UCSD-AML1 (cell line): ENCODE results near the gene CPT1A.

ENCODE experiments used
- DNase-seq: peaks from one replicate; lab custom pipeline; 2025; ENCODE audit not compliant: unreplicated experiment; lab: John Stamatoyannopoulos, UW

CPT1A gene

DNA sequence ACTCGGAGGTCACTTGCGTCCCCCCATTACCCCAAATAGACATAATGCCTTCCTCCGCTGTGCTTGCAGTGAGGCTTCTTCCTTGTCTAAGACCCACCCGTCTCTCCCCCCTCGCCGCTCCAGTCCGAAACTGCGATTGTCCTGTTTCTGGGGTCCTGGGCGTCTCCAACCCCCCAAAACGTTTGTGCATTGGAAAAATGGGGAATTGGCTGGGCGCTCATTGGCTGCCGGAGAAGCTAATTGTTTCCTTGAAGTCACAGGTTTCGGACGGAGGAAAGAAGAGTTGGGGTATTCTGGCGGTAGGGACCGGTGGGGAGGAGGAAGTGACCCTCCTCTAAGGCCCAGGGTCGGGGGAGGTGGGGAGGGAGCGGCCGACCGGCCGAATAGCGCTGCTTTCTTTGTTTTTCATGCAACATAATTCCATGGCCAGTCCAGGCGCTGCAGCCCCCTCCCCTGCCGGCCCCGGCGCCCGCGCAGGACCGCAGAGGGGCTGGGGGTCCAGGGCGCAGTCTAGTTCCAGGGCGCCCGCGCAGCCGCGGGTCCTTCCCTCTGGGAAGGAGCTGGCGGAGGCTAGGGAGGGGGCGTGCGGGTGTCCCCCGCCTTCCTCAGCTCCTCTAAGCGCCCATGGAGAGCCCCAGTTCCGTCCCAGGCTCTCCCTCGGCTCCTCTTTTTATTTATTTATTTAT is 12.7 kb upstream of the CPT1A start:
- no peak for DNase-seq

DNA sequence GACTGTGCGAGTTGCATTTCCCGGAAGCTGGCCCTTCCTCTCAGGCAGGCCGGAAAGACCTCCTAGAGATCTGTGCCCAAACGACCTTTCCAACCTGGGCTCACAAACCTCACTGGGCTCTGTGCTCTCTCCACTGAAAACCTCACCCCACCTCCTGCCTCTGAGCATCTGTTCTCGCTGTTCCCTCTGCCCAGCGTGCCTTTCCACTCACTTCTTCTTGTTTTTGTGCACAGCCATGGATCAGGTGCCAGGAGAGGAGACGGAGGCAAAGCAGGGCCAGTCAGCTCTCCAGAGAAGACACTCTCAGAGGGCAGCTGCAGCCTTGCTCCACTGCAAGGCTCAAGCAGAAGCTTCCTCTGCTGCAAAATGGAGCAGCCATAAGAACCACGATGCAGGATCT is 10.9 kb upstream of the CPT1A start:
- DNase-seq: no peak

DNA sequence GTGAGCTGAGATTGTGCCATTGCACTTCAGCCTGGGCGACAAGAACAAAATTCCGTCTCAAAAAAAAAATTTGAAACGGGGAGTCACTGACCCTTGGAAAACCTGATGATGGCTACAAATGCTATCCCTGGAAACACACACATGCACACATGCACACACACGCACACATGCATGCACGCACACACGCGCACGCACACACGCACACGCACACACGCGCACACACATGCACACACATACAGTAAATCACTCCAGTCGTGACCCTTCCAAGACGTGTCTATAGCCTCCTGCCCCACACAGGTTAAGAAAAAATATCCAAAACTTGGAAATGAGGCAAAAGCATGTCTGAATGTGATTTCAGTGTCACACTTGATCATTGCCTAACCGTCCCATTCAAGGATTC is 6.7 kb upstream of the CPT1A start:
- DNase-seq: no peak

DNA sequence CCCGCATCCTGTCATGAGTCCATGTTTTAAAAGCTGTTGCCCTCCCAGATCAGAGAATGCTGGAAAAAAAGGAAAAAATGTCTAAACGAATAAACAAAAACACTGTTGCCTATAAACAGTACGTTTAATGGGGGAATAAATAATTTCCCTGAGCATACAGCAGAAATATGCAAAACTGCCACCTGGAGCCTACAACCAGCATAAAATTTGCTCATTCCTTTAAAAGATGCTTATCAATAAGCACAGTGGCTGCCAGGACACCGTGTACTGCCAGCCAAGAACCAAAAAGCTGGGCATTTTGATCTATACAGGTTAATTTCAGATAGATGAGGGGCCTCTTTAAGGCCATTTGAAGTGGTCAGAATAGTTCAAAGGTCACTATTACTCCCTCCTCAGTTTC is 5.7 kb upstream of the CPT1A start:
- no peak for DNase-seq

DNA sequence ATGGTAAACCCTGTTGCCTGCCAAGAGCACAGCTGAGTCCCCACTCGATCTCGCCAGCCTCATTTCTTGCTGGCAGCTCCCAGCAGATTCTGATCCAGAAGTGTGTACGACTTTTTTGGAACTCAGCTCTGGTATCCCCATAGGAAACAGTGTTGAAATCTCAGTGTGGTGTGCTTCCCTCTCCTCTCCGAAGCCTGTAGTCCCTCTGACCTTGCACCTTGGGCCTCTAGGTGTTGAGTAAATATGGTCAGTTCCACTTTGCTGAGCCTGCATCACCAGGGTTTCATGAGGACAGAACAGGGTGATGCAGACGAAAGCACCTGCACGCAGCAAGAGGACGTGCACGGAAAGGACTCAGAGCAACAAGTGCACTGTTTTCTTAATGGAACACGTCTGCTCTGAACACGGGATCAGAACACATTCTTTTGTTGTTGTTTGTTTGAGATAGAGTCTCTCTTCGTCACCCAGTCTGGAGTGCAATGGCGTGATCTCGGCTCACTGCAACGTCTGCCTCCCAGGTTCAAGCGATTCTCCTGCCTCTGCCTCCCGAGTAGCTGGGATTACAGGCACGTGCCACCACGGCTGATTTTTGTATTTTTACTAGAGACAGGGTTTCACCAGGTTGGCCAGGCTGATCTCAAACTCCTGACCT is 3.8 kb upstream of the CPT1A start:
- no peak for DNase-seq

DNA sequence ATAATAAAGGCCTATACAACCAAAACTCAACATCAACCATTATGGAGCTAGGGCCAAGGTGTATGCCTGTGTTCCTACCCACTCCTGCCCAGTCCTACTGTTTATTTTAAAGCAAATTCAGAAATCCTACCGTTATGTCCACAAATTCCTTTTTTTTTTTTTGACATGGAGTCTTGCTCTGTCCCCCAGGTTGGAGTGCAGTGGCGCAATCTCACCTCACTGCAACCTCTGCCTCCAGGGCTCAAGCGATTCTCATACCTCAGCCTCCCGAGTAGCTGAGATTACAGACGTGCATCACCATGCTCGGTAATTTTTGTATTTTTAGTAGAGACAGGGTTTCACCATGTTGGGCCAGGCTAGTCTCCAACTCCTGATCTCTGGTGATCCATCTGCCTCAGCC is 3.1 kb upstream of the CPT1A start:
- no peak for DNase-seq

DNA sequence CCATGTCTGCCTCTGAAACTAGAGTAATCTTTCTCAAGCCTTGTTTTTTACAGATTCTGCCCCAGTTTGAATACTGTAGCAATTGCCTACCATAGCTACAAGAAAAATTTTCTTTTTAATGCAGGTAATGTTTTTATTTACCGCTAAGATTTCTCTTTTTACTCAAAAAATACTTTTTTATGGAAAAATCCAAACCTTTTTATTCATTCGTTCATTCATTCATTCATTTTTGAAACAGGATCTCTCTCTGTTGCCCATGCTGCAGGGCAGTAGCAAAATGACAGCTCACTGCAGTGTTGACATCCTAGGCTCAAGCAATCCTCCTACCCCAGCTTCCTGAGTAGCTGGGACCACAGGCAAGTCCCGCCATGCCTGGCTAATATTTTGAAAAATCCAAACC is 2.7 kb upstream of the CPT1A start:
- DNase-seq: no peak

DNA sequence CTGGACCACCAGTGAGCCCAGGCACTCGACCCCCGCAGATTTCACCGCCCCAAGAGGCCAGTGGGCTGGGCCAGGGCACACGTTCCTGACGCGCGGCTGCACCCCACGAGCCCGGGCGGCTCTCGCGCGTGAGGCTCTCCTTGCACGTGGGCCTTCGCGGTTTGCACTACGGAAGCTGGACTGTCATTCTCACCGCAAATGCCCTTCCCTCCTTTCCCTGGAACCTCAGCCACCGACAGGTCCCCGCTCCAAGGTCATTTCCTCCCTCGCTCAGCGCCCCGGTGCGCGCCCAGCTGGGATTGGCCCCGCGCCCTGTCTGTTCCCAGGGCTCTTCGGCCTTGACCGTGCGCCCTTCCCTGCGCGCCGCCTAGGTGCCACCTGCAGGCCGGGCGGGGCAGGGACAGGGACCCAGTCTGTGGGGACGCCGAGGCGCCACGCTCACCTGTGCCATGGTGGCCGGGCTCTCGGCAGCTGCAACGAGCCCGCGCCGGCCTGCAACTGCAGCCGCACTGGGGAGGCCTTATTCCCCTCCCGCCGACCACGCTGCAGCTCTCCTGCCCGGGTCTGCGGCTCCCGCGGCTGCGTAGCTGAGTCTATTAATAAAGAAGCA is 2.1 kb upstream of the CPT1A start:
- DNase-seq: peak; percentile 82

DNA sequence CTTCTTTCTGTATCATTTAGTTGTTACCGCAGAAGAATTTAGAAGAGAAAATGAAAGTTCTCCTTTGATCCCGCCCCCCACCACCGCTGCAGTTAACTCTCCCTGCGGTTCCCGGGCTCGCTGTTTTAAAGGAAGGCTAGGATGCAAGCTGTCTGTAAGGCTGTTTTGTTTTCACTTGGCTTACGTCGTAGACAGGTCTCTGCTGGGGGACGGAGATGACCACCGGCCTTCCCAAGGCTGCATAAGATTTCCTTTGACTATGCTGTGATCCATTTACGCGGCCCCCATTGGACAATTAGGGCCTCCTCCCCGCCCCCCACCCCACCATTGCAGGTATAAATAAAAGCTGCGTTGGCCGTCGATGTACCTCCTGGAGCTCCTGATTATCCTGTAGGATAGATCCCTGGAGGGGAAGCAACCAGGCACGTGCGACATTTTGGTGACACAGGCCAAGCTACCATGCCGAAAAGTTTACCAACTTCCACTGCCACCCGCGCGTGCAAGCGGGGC is 1.4 kb upstream of the CPT1A start:
- peak; percentile 44 for DNase-seq

DNA sequence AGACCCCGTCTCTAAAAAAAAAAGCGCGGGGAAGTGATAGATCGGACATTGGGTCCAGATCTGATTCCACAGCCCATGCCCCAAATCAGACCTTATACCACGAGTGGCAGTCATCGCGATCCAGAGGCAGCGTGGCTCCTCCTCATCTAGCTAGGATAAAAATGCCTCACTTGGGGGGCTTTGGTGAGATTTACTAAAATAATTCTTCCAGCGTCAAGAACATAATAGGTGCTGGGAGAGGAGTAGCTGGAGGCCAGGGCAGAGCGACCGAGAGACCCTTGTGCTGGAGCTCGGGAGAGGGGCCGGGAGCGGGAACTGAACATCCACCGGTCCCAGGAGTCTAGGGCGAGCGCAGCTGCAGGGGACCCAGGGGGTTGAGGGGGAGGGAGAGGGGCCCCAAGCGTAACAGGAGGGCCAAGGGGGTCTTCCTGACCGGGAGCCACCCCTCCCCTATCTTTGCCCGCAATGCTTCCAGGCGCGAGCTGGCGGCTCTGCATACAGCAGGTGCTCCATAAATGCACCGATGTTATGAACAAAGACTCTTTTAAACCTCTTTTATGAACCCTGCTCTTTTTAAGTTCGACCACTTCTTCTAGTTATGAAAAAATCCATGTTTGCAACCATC is 823 bp upstream of the CPT1A start:
- DNase-seq: no peak

DNA sequence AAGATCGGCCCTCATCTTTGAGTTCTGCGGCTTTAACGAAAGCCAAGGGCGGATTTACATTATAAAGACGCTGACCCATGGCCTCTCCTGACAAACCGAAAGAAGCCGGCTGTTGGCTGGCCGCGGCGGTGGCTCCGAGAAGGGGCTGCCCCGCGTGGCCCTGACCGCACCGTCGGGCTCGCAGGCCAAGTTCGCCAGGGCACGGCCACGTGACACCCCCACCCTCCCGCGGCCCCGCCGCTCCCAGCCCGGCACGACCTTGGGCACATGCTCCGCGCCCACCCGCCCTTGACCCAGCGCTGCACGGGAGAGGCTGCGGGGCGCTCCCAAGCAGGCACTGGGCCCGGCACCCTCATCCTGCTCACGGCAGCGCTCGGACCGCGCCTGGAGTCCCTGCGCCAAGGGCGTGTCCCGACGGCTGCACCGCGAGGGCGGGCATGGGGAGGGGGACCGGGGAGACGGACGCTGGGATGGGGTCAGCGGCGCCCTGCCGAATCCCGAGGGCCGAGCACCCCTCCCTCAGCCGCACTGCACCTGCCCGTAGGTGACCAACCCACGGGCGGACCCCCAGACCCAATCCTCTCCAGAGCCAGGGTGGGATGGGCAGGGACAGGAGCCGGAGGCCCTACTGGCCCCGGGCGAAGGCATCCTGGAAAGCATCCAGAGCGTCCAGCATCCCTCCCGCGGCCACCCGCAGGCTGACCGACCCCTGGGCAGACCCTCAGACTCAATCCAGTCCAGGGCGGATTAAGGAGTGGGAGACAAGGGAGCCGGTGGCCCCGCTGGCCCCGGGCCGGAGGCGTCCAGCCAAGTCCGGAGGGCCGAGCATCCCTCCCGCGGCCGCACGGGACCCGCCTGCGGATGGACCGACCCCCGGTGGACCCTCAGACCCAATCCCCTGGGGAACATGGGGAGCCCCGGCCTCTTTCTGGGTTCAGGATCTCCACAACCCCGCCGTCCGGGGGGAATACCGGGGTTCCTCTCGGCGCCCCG is 759 bp downstream of the CPT1A start:
- DNase-seq: peak; percentile 53

DNA sequence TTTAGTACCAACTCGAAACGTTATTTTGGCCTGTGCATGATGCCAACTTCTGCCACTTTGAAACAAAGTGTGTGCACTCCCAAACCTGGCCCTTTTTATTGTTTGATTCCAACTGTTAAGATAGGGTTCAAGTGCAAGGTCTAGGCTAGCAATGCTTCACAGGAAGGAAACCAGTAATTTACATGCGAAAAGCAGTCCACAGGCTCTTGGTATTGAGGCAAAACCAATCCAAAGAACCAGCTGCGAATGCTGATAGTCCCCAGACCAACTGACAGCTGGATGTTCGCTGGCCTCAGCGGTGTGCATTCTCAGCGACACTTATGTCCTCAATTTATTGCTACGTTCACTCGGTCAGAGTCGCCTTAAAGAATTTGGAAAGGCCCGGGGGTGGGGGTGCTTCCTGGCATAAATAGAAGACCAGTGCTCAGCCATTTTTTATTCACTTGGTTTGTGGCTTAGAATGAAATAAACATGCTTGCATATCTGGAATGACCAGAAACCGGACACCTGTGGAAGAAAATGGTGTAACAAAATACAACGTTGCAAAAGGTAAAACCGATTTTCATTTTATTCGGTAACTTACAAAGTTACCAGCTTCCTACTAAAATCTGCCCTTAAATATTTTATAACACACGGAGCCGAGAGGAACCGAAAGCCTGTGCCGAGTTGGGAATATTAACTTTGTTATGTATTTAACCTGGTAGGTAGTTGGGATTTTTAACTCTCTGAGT is 1.6 kb downstream of the CPT1A start:
- peak; percentile 58 for DNase-seq

DNA sequence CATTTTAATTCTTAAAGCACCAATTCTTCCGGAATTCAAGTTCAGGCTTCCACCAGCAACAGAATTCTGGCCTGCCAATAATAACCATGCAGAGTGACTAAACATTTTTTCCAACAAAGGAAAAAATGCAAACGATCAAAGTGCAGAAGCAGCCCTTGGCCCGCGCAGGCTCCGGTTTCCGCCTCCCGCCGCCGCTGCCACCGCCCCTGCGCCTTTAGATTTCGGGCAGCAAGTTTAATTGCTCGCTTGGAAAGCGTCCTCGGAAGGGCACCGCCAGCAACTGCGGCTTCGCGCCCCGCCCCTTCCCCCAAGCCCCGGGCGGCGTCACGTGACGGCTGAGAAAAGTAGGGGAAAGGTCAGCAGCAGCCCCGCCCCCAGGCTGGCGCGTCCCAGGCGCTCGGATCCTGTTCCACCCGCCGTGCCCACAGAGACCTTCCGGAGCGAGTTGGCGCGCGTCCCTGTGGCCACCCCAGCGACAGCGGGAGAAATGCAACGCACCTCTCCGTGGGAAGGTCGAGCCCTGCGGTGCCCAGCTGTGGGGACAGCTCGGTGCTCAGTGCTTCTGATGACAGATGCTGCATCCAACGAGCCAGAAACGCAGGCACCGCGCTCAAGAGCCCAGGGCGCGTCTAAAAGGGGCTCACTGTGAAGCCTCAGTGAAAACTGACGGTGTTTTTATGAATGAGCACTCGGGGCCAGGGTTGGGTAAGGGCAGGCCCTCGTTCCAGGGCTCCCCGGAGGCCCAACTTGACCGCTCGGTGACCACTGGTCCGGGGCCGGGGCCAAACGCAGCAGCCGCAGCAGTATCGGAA is 2.5 kb downstream of the CPT1A start:
- peak; percentile 98 for DNase-seq

DNA sequence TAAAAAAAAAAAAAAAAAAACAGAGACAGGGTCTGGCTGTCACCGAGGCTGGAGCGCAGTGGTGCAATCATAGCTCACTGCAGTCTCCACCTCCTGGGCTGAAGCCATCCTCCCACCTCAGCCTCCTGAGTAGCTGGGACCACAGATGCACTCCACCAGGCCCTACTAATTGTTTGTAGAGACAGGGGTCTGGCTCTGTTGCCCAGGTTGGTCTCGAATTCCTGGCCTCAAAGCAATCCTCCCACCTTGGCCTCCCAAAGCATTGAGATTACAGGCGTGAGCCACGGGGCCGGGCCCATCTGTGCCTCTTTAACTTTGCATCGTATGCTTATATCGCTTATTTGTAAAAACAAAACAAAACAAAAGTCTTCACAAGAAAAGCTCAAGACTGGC is 3.1 kb downstream of the CPT1A start:
- DNase-seq: no peak

DNA sequence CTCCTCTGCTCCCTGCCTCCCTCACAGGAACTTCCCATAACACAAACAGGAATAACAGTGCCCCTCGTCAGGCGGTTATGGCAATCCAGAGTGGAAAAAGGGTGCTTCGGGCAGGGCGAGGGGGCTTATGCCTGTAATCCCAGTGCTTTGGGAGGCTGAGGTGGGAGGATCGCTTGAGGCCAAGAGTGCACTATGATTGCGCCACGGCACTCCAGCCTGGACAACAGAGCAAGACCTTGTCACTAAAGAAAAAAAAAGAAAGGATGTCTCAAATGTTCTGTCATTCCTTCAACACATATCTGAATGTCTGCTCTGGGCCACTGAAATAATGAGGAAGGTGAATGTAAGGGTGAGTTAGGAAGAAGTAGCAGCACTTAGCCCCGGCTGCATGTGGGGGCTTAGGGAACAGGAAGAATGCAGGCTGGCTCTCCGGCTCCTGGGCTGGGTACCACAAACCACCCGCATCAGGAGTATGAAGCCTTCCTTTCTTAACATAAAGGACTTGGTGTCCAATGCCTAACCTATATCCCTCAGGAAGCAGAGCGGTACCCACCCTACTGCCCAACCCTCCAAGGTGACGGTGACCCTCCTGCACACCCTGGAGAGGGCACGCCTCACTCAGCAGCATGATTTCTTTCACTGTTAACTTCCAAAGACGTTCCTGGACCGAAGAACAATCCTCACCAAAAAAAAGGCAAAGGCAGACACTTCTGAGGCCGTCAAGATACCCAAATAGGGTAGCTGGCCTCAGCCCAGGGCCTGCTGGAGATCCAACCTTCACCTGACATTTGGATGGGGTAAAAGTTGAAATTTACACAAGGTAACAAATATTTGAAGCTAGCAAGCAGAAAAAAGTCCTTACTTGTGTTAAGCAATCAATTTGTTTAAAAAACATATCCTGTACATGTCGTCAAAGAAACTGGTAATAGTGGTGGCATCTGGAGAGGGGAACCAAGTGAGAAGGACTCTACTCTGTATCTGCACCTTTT is 3.8 kb downstream of the CPT1A start:
- no peak for DNase-seq

DNA sequence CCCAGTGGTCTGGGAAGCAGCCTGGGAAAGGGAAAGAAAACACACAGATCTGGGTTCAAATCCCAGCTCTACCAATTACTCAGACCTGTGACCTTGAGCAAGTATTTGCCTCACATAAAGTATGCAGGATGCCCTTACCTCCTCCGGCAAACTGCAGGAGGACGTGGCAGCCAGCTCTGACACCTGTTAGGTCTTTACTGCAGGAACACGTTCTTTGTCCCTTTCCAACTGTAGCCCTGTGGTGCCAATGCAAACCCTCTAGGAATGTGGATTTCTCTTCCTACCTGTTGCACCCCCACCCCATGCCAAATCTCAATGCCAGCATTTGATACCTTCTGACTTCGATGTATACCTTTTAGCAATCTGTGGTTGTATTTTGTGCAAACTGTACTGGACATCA is 6.0 kb downstream of the CPT1A start:
- no peak for DNase-seq

DNA sequence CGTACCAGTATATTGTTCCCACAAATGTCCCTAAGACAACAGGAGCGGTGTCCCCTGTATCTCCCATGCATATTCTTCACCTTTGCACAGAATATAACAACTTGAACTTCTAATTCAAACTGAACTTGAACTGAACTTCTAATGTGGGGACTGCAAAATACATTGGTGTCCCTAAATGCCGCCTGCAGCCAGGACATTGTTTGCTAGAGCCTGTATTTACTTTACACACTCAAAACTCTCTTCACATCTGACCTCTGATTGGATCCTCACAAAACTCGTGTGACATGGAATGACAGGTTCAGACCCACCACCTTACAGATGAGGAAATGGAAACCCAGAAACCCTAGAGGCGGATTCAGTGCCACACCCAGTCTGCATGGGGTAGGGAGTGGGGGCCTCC is 6.4 kb downstream of the CPT1A start:
- DNase-seq: no peak
